ENCODE results near the gene SEMA4C.

The SEMA4C gene

GRCh38 chr2:96839875-96840850 lies 29.7 kb downstream of the SEMA4C start:
- no peak for DNase-seq

- no peak for DNase-seq
Observed at GRCh38 chr2:96839293-96839874, 30.5 kb downstream of the SEMA4C start.

GRCh38 chr2:96838345-96839292 lies 31.3 kb downstream of the SEMA4C start:
- DNase-seq, result no peak

GRCh38 chr2:96837575-96837974 lies 32.3 kb downstream of the SEMA4C start:
- no peak for DNase-seq

GRCh38 chr2:96835830-96836229 lies 34.0 kb downstream of the SEMA4C start:
- DNase-seq, result no peak

- DNase-seq, result no peak
Observed at GRCh38 chr2:96832754-96833507, 36.9 kb downstream of the SEMA4C start.

GRCh38 chr2:96832408-96832753 lies 37.5 kb downstream of the SEMA4C start:
- DNase-seq, result no peak

GRCh38 chr2:96831679-96832078 lies 38.2 kb downstream of the SEMA4C start:
- no peak for DNase-seq

GRCh38 chr2:96830044-96830562 lies 39.8 kb downstream of the SEMA4C start:
- DNase-seq, result no peak

GRCh38 chr2:96828874-96829273 lies 41.0 kb downstream of the SEMA4C start:
- DNase-seq, result no peak

GRCh38 chr2:96828436-96828835 lies 41.4 kb downstream of the SEMA4C start:
- DNase-seq, result no peak

GRCh38 chr2:96826546-96827278 lies 43.2 kb downstream of the SEMA4C start:
- DNase-seq, result no peak

- DNase-seq, result no peak
Observed at GRCh38 chr2:96825057-96825456, 44.8 kb downstream of the SEMA4C start.

GRCh38 chr2:96824079-96824870 lies 45.6 kb downstream of the SEMA4C start:
- DNase-seq, result no peak

GRCh38 chr2:96823198-96823597 lies 46.7 kb downstream of the SEMA4C start:
- DNase-seq, result no peak

GRCh38 chr2:96822786-96823185 lies 47.1 kb downstream of the SEMA4C start:
- DNase-seq, result no peak

GRCh38 chr2:96821113-96821675 lies 48.7 kb downstream of the SEMA4C start:
- DNase-seq, result no peak

- DNase-seq, result no peak
Observed at GRCh38 chr2:96819876-96820511, 49.9 kb downstream of the SEMA4C start.

GRCh38 chr2:96819128-96819875 lies 50.6 kb downstream of the SEMA4C start:
- no peak for DNase-seq
